NCI-H2196 (cell line): ENCODE measurements around the gene TOR4A.

Experiments used
- DNase-seq: peaks from one replicate; lab custom pipeline; 2025; ENCODE audit not compliant: unreplicated experiment; lab: John Stamatoyannopoulos, UW

Gene TOR4A

DNA sequence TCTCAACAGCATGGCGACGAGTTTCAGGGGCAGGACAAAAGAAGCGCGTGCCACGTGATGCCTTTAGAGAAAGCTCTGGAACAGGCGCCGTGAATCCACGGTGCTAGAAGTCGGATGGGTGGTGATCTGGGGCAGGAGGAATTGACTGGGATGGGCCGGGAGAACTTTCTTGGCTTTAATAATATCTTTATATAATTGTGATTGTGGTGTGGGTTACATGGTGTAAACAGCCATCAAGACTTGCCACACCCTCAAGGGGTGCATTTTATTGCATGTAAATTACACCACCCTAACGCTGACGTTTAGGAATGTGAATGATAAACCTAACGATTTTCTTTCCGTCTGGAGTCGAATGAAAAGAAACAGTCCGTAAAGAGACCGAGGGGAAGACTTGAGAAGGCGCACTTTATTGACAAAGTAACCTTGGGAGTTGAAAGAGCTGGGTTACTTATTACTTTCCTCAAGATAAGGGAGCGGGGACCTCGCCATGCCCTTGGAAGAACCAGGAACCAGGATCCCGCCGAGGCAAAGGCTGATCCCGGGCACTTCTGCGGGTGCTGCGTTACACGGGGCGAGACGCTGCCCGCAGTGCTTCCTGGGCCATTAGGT lies 16.1 kb downstream of the TOR4A start:
- DNase-seq: no peak

- peak; percentile 37 for DNase-seq
Observed at GRCh38 chr9:137294091-137294680, 16.7 kb downstream of the TOR4A start.

DNA sequence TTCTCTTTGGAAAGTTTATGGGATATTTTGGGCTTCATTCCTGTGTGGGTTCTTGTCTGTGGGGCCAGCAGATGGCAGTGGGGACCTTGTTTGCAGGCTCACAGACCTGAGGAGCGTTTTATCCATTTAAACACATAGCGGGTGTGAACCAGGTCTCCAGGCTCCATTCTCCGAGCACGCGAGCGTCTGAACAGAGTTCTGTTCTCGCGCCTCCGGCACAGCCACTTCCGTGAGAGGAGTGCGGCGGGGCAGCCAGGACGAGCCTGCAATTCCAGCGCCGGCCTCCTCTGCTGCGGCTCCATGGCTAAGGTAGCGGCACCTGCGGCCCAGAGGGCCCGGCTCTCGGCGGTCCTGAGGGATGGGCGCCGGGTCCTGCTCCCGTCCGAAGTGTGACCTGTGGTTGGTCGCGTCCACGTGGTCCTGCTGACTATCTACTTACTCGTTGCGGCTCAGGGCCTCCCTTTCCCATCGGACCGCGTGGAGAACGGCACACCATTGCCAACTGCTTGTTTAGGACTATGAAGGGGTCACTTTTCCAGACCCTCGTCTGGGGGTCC lies 17.2 kb downstream of the TOR4A start:
- no peak for DNase-seq

GRCh38 chr9:137295238-137295811 lies 17.8 kb downstream of the TOR4A start:
- peak; percentile 60 for DNase-seq

DNA sequence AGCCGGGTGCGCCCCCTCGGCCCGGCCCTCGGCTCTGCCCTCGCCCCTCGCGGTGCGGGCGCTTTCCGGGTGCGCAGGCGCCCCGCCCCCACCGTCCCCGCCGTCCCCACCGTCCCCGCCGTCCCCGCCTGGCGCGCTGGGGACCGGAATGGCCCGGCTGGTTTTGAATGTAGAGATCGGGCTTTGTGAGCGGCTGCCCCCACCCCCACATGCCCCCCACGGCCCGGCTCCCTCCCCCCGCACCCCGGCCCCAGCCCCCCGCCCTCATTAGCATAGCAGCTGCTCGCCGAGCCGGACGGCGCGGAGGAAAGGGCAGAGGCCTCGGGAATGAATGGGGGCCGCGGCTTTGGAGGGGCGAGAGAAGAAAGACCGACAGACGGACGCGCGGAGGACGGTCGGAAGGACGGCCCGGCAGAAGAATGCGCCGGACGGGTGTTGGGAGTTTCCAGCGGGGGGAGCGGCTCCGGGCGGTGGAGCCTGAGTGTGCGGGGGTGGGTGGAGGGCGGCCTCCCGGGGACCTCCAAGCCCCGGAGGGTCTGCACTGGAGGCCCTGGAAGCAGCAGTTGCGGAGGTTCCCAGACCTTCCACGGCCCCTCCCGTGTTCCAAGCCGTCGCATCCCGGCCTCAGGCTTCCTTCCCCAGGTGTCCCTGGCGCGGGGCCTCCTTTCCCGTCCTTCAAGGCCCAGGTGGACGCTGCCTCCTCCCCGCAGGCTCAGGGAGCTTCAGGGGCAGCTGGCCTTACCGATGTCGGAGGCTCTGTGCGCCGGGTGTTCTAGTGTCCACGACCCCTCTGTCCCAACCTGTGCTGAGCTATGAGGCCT lies 18.5 kb downstream of the TOR4A start:
- DNase-seq: no peak

GRCh38 chr9:137296670-137297664 lies 19.4 kb downstream of the TOR4A start:
- no peak for DNase-seq

GRCh38 chr9:137297966-137298365 lies 20.4 kb downstream of the TOR4A start:
- no peak for DNase-seq

DNA sequence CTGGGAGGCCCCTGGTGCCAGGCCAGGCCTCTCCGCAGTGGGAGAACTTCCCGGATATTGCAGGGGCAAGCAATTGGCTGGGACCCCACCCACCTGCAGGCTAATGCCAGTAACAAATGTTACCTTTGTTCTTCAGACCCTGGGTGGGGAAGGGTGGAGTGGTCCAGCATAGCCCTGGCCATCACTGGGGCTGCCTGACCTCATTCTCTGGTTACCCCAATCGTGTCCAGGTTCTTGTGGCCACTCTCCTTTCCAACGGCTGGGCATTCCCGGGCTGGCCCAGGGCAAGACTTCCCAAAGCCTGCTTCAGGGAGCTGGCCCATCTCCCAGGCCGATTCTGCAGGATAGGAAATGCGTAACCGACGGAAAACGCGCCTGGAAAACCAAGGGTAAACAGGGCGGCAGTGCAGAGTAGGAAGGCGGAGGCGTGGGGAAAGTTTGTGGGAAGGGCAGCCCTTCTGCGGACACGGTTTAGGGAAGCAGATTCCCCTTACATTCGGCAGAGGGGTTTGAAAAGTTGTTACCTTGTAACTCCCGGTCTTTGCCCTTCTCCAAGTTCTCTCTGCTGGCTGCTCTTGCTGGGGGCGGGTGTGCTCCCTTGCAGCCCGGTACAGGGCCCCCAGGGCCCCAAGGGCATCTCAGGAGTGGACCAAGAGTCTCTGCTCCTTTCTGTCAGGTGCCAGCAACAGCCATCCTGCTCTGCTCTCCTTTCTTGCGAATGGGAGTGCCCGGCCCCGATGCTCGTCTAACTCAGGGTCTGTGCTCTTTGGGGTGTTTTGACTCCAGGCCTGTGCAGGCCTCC lies 21.1 kb downstream of the TOR4A start:
- no peak for DNase-seq

GRCh38 chr9:137299203-137299565 lies 21.7 kb downstream of the TOR4A start:
- no peak for DNase-seq

DNA sequence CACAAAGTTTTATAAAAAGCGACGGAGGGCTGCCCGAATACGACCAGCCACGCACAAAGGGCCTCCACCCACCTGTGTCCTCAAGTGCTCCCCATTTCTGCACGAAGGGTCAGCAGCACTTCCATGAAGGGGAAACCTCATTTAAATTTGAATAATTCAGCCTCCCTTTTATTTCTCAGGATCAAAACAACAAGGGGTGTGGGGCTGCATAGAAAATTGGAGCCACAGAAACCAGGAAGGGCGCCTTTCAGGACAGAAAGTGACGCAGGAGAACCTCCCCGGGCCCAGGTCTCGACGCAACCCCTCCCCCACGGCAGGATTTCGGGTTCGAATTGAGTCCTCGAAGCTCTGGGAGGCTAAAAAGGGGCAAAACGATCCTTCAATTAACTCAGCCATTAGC lies 22.4 kb downstream of the TOR4A start:
- DNase-seq: no peak

DNA sequence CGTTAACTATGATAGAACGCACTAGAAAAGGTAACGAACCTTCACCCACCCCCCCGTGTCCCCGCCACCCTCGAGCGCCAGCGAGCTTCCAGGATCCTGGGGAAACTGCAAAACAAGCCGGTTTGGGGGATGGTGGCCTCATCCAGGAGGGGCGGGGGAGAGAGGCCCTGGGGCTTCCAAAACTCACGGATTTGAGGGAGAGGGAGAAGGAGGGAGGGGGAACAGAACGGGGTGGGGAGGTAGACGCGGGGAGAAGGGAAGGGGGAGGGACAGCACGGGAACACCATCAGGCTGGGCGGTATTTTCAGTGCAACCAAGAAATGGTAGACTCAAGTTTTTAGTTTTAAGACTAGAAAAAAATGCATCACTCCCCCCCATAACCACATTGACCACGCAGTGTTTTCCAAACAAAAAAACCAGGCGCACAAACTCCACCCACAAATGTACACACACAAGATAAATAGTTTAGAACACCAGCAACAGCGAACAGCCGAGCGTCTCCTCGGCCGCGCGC lies 23.1 kb downstream of the TOR4A start:
- DNase-seq: no peak

- peak; percentile 68 for DNase-seq
Observed at GRCh38 chr9:137301081-137301947, 23.8 kb downstream of the TOR4A start.

GRCh38 chr9:137302118-137302448 lies 24.6 kb downstream of the TOR4A start, which contains the start of gene NRARP:
Gene NRARP, minus strand, starts transcription at chr9:137302271. Its CDS starts 343 bp downstream, at chr9:137301928.
- peak; percentile 87 for DNase-seq

DNA sequence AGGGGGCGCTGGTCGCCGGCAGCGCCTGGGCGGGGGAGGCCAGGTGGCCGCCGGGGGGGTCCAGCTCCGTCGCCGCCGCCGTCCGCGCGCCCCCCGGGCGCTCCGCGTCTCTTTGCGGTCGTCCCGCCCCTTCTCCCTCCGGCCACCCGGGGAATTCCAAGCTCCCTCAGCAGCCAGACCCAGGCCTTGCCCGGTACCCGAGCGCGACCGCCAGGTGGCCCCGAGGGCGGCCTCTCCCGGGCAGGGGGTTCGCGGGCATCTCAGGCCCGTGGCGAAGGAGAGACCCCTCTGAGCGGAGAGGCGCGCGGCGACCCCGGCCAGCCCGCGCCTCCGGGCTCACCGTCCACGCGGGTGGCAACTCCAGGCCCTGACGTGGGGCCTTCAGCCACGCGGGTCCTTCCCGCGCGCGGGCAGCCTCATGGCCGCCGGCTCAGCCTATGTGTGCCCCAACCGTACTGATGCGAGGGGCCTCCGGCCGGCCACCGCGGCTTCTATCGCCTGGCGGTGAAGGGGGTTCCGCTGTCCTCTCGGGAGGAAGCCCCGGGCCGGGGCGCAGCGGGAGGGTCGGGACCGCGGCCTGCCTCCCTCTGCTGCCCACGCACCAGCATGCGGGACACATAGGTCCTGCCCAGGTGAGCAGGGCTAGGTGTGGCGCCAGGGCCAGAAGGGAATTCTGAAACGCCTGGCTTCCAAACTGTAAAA lies 25.1 kb downstream of the TOR4A start:
- no peak for DNase-seq

GRCh38 chr9:137303151-137303892 lies 25.8 kb downstream of the TOR4A start:
- DNase-seq: no peak

DNA sequence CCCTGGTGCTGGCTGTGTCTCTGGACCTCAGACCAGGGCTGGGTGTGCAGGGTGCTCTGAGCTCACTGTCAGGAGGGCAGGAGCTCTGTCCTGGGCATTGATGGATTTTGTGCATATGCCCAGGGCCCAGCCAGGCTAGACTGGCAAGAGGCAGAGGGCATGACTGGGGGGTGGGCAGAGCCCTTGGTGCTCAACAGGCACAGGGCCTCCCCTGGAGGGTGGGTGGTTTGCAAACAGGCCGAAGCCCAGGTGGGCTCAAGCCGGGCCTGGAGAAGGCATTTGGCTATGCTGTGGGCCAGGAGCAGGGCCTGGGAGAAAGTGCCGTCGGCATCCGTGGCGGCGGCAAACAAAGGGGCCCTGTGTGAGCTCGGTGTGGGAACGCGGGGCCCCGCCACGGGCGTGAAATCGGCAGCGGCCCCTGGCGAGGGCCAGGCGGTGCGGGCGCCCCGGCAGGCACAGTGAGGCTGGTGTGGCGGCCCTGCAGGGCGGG lies 26.4 kb downstream of the TOR4A start:
- no peak for DNase-seq
